ENCODE data around the gene SAMSN1.

GRCh38 chr21:14583629-14584255 lies 37.6 kb upstream of the SAMSN1 start:
- TF ChIP-seq HOXA7 (CRISPR knock-in tag; IDR thresholded peaks at IDR 0.05) (no peak), NR3C1 (IDR thresholded peaks at IDR 0.05) (no peak), CTCF (IDR thresholded peaks at IDR 0.05) (no peak), EP300 (IDR thresholded peaks at IDR 0.05) (no peak), POLR2A (IDR thresholded peaks at IDR 0.05; ENCODE audit: low read length) (no peak), CEBPB (IDR thresholded peaks at IDR 0.05) (no peak), POLR2AphosphoS2 (conservative IDR thresholded peaks at IDR 0.05; ENCODE audit: low read length) (no peak), HOXB13 (CRISPR knock-in tag; IDR thresholded peaks at IDR 0.05; ENCODE audit: low read depth) (no peak), SREBF2 (IDR thresholded peaks at IDR 0.05) (no peak), HOXB5 (CRISPR knock-in tag; IDR thresholded peaks at IDR 0.05) (no peak), SMC3 (IDR thresholded peaks at IDR 0.05) (no peak)
- TF ChIP-seq, protein P1, sequence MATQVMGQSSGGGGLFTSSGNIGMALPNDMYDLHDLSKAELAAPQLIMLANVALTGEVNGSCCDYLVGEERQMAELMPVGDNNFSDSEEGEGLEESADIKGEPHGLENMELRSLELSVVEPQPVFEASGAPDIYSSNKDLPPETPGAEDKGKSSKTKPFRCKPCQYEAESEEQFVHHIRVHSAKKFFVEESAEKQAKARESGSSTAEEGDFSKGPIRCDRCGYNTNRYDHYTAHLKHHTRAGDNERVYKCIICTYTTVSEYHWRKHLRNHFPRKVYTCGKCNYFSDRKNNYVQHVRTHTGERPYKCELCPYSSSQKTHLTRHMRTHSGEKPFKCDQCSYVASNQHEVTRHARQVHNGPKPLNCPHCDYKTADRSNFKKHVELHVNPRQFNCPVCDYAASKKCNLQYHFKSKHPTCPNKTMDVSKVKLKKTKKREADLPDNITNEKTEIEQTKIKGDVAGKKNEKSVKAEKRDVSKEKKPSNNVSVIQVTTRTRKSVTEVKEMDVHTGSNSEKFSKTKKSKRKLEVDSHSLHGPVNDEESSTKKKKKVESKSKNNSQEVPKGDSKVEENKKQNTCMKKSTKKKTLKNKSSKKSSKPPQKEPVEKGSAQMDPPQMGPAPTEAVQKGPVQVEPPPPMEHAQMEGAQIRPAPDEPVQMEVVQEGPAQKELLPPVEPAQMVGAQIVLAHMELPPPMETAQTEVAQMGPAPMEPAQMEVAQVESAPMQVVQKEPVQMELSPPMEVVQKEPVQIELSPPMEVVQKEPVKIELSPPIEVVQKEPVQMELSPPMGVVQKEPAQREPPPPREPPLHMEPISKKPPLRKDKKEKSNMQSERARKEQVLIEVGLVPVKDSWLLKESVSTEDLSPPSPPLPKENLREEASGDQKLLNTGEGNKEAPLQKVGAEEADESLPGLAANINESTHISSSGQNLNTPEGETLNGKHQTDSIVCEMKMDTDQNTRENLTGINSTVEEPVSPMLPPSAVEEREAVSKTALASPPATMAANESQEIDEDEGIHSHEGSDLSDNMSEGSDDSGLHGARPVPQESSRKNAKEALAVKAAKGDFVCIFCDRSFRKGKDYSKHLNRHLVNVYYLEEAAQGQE (IDR thresholded peaks at IDR 0.05), result no peak

All from A549 (cell line).